Gastrocnemius medialis (tissue), 4 donors: ENCODE measurements around the gene HNRNPC. TPM values are rescaled to one million over a fixed set of nuclear protein-coding genes. Genes with fewer than 3 reads are reported as not detected.
A peak's percentile ranks its signal among the peaks of the same experiment; 100 is the strongest.

ENCODE experiments used
- ATAC-seq, 2 donors: fragments of 150-250 bp; one replicate each; pipeline ENCODE4 v1.9.1; 2016
- DNase-seq, 2 donors: peaks; one replicate each; pipeline ENCODE4 v3.0.0-alpha.2; 2019
- H3K27ac ChIP-seq, 4 donors: fragments of 200-600 bp; sonication (generic); 1 replicate in 1 of 4; 2 replicates in 3 of 4; pipeline ENCODE4 v1.5.1; 2016 to 2018; ENCODE audit warnings: mild to moderate bottlenecking in 2 of 4, moderate library complexity in 1 of 4
- H3K27me3 ChIP-seq, 3 donors: fragments of 200-600 bp; sonication (generic) in 2 of 3; 1 replicate in 1 of 3; 2 replicates in 2 of 3; pipeline versions ENCODE4 v1.5.1 to v1.6.0; 2016 to 2019; ENCODE audit warnings: mild to moderate bottlenecking in 1 of 3, moderate library complexity in 1 of 3
- H3K36me3 ChIP-seq, 2 donors: fragments of 200-600 bp; sonication (generic) in 1 of 2; one replicate each; pipeline ENCODE4 v1.5.1; 2017 to 2018
- H3K4me1 ChIP-seq, 2 donors: fragments of 200-600 bp; sonication (generic) in 1 of 2; one replicate each; pipeline ENCODE4 v1.5.1; 2016 to 2017; ENCODE audit warnings: mild to moderate bottlenecking in 2 of 2
- H3K4me3 ChIP-seq, 4 donors: fragments of 200-600 bp; sonication (generic) in 3 of 4; 1 replicate in 1 of 4; 2 replicates in 3 of 4; pipeline ENCODE4 v1.5.1; 2016 to 2019; ENCODE audit warnings: mild to moderate bottlenecking in 2 of 4
- H3K9me3 ChIP-seq, 3 donors: fragments of 200-600 bp; sonication (generic) in 2 of 3; 1 replicate in 1 of 3; 2 replicates in 2 of 3; pipeline ENCODE4 v1.5.1; 2016 to 2019
- CTCF ChIP-seq, 5 experiments: fragments of 450-650 bp in 3 of 5; fragments of 200-600 bp in 2 of 5; sonication (generic) in 2 of 5; IDR thresholded peaks in 4 of 5; conservative IDR thresholded peaks in 1 of 5; 1 replicate in 4 of 5; 2 replicates in 1 of 5; pipeline ENCODE4 v1.5.1; 2016 to 2019; ENCODE audit warnings: antibody characterized with exemption in 5 of 5, mild to moderate bottlenecking in 3 of 5, moderate library complexity in 3 of 5
- POLR2A ChIP-seq, 2 donors: fragments of 450-650 bp; IDR thresholded peaks; one replicate each; pipeline ENCODE4 v1.6.1; 2017; ENCODE audit warnings: antibody characterized with exemption in 2 of 2, mild to moderate bottlenecking in 2 of 2, moderate library complexity in 2 of 2
- in situ Hi-C, 4 donors: fragments of 200-750 bp; cut with MboI; loops; one replicate each; pipeline versions ENCODE4 v1.15.0 to v1.8.0; 2017; ENCODE audit warnings: low sequenced_read_pairs in 4 of 4
- intact Hi-C: fragments of 100-400 bp; cut with DNase I; formaldehyde crosslinking; loops from one replicate; pipeline ENCODE4 v1.15.1; 2023; ENCODE audit warnings: low total_unique reads
- total RNA-seq, 4 donors: library from RNA; depleted of rRNA; stranded (reverse); fragments of >200 nt; gene quantifications; one replicate each; pipeline versions ENCODE4 v1.1.0 to v1.2.3, GENCODE V29; 2016

HNRNPC gene
- total RNA-seq, 4 donors from 2014 or later = 281 to 357 (median 318) TPM

- Histone ChIP-seq H3K4me3 (peak overlapping the region in 3 of 4 donors; percentile 21 to 37 (median 36)), H3K4me1 (peaks cover 6 to 11% of the 10 kb centered on the region in 2 donors), H3K9me3 (no peaks in the 10 kb centered on the region), H3K27ac (no peak overlapping the region), H3K27me3 (no peaks in the 10 kb centered on the region), H3K36me3 (no peaks in the 10 kb centered on the region)
- TF ChIP-seq POLR2A (IDR thresholded peaks at IDR 0.05) (no peak), CTCF (IDR thresholded peaks at IDR 0.05 in 4 of 5, conservative IDR thresholded peaks at IDR 0.05 in 1 of 5) (no peak)
- in situ Hi-C loops = no loop called here
- no peak for ATAC-seq
- intact Hi-C loops = no loop called here
- no peak for DNase-seq
These were observed 76.8 kb downstream of the HNRNPC start for GRCh38 chr14:21192447-21192822.

- peak overlapping the region; percentile 21 to 37 (median 34) for H3K4me3 ChIP-seq
- intact Hi-C loops = no loop called here
- in situ Hi-C loops = no loop called here
- peaks cover 6 to 11% of the 10 kb centered on the region in 2 donors for H3K4me1 ChIP-seq
- no peaks in the 10 kb centered on the region for H3K36me3 ChIP-seq
- peak in 1 of 2 donors; percentile 35 for DNase-seq
- no peak overlapping the region for H3K27ac ChIP-seq
- TF ChIP-seq POLR2A (IDR thresholded peaks at IDR 0.05) (no peak), CTCF (IDR thresholded peaks at IDR 0.05 in 4 of 5, conservative IDR thresholded peaks at IDR 0.05 in 1 of 5) (no peak)
- no peaks in the 10 kb centered on the region for H3K27me3 ChIP-seq
- H3K9me3 ChIP-seq = no peaks in the 10 kb centered on the region
- peak in 1 of 2 donors; percentile 25 for ATAC-seq
These were observed 77.3 kb downstream of the HNRNPC start for GRCh38 chr14:21191809-21192446.

- in situ Hi-C loops = no loop called here
- no peaks in the 10 kb centered on the region for H3K9me3 ChIP-seq
- peak overlapping the region in 2 of 4 donors; percentile 21 to 37 for H3K4me3 ChIP-seq
- H3K27me3 ChIP-seq = no peaks in the 10 kb centered on the region
- intact Hi-C loops = no loop called here
- H3K27ac ChIP-seq = no peak overlapping the region
- H3K4me1 ChIP-seq = peaks cover 6 to 11% of the 10 kb centered on the region in 2 donors
- TF ChIP-seq POLR2A (IDR thresholded peaks at IDR 0.05) (no peak), CTCF (IDR thresholded peaks at IDR 0.05 in 4 of 5, conservative IDR thresholded peaks at IDR 0.05 in 1 of 5) (no peak)
- no peaks in the 10 kb centered on the region for H3K36me3 ChIP-seq
- ATAC-seq = no peak
- no peak for DNase-seq
These were observed 77.9 kb downstream of the HNRNPC start for GRCh38 chr14:21191261-21191808.

GRCh38 chr14:21185491-21185890 is 83.8 kb downstream of the HNRNPC start:
- no peak overlapping the region for H3K27ac ChIP-seq
- intact Hi-C loops = no loop called here

More at GRCh38 chr14:21185491-21185890, 83.8 kb downstream of the HNRNPC start:
- no peak overlapping the region for H3K4me3 ChIP-seq
- H3K27me3 ChIP-seq = no peaks in the 10 kb centered on the region
- DNase-seq (no peak), ATAC-seq (no peak)
- TF ChIP-seq POLR2A (IDR thresholded peaks at IDR 0.05) (no peak), CTCF (IDR thresholded peaks at IDR 0.05 in 4 of 5, conservative IDR thresholded peaks at IDR 0.05 in 1 of 5) (no peak)
- in situ Hi-C loops = no loop called here
- H3K36me3 ChIP-seq = no peaks in the 10 kb centered on the region
- H3K9me3 ChIP-seq = no peaks in the 10 kb centered on the region
- no peaks in the 10 kb centered on the region for H3K4me1 ChIP-seq
